Measurements from ENCODE around the gene IFT43.

IFT43 gene

GRCh38 chr14:76080025-76080424 is 94.5 kb downstream of the IFT43 start:
- H3K27me3 ChIP-seq (ENCODE audit: insufficient read depth, low read length) = no peaks in the 10 kb centered on the region
- no peaks in the 10 kb centered on the region for H3K4me1 ChIP-seq (ENCODE audit: control insufficient read depth, insufficient read depth, low read length, unreplicated experiment)
- H3K79me2 ChIP-seq (ENCODE audit: control insufficient read depth, insufficient read depth, low read length, unreplicated experiment) = no peaks in the 10 kb centered on the region
- no peaks in the 10 kb centered on the region for H3K36me3 ChIP-seq (ENCODE audit: insufficient read depth, low read length)
- no peak overlapping the region for H2AFZ ChIP-seq (ENCODE audit: low read length, unreplicated experiment)
- H3K27ac ChIP-seq (ENCODE audit: low read depth, low read length) = no peak overlapping the region
- no peak overlapping the region for H3K4me3 ChIP-seq (ENCODE audit: low read depth, low read length)

- Histone ChIP-seq H3K4me1 (ENCODE audit: control insufficient read depth, insufficient read depth, low read length, unreplicated experiment) (no peaks in the 10 kb centered on the region), H3K27ac (ENCODE audit: low read depth, low read length) (no peak overlapping the region), H3K79me2 (ENCODE audit: control insufficient read depth, insufficient read depth, low read length, unreplicated experiment) (no peaks in the 10 kb centered on the region), H3K36me3 (ENCODE audit: insufficient read depth, low read length) (no peaks in the 10 kb centered on the region), H3K4me3 (ENCODE audit: low read depth, low read length) (no peak overlapping the region), H3K27me3 (ENCODE audit: insufficient read depth, low read length) (no peaks in the 10 kb centered on the region), H2AFZ (ENCODE audit: low read length, unreplicated experiment) (no peak overlapping the region)
These were observed 94.9 kb downstream of the IFT43 start for GRCh38 chr14:76080471-76080870.

GRCh38 chr14:76081642-76082041 is 96.1 kb downstream of the IFT43 start:
- no peak overlapping the region for H2AFZ ChIP-seq (ENCODE audit: low read length, unreplicated experiment)
- no peaks in the 10 kb centered on the region for H3K36me3 ChIP-seq (ENCODE audit: insufficient read depth, low read length)
- no peaks in the 10 kb centered on the region for H3K27me3 ChIP-seq (ENCODE audit: insufficient read depth, low read length)
- H3K4me1 ChIP-seq (ENCODE audit: control insufficient read depth, insufficient read depth, low read length, unreplicated experiment) = no peaks in the 10 kb centered on the region
- H3K27ac ChIP-seq (ENCODE audit: low read depth, low read length) = no peak overlapping the region
- H3K4me3 ChIP-seq (ENCODE audit: low read depth, low read length) = no peak overlapping the region
- H3K79me2 ChIP-seq (ENCODE audit: control insufficient read depth, insufficient read depth, low read length, unreplicated experiment) = no peaks in the 10 kb centered on the region

- Histone ChIP-seq H3K4me1 (ENCODE audit: control insufficient read depth, insufficient read depth, low read length, unreplicated experiment) (no peaks in the 10 kb centered on the region), H2AFZ (ENCODE audit: low read length, unreplicated experiment) (no peak overlapping the region), H3K27me3 (ENCODE audit: insufficient read depth, low read length) (peaks cover 10% of the 10 kb centered on the region; the same call in 1 of the 2 replicates), H3K4me3 (ENCODE audit: low read depth, low read length) (no peak overlapping the region), H3K27ac (ENCODE audit: low read depth, low read length) (no peak overlapping the region), H3K36me3 (ENCODE audit: insufficient read depth, low read length) (no peaks in the 10 kb centered on the region), H3K79me2 (ENCODE audit: control insufficient read depth, insufficient read depth, low read length, unreplicated experiment) (no peaks in the 10 kb centered on the region)
These were observed 98.5 kb downstream of the IFT43 start for GRCh38 chr14:76083796-76084765.

- no peak overlapping the region for H3K27ac ChIP-seq (ENCODE audit: low read depth, low read length)
These were observed 99.8 kb downstream of the IFT43 start for GRCh38 chr14:76085358-76085757.

GRCh38 chr14:76086636-76087035 is 101.1 kb downstream of the IFT43 start:
- H2AFZ ChIP-seq (ENCODE audit: low read length, unreplicated experiment) = no peak overlapping the region
- no peaks in the 10 kb centered on the region for H3K4me1 ChIP-seq (ENCODE audit: control insufficient read depth, insufficient read depth, low read length, unreplicated experiment)
- no peak overlapping the region for H3K27ac ChIP-seq (ENCODE audit: low read depth, low read length)
- no peak overlapping the region for H3K4me3 ChIP-seq (ENCODE audit: low read depth, low read length)
- H3K79me2 ChIP-seq (ENCODE audit: control insufficient read depth, insufficient read depth, low read length, unreplicated experiment) = no peaks in the 10 kb centered on the region
- H3K36me3 ChIP-seq (ENCODE audit: insufficient read depth, low read length) = no peaks in the 10 kb centered on the region
- H3K27me3 ChIP-seq (ENCODE audit: insufficient read depth, low read length) = peaks cover 21% of the 10 kb centered on the region; the same call in 1 of the 2 replicates

More at GRCh38 chr14:76085358-76085757, 99.8 kb downstream of the IFT43 start:
- H3K4me1 ChIP-seq (ENCODE audit: control insufficient read depth, insufficient read depth, low read length, unreplicated experiment) = no peaks in the 10 kb centered on the region
- no peak overlapping the region for H3K4me3 ChIP-seq (ENCODE audit: low read depth, low read length)
- H3K79me2 ChIP-seq (ENCODE audit: control insufficient read depth, insufficient read depth, low read length, unreplicated experiment) = no peaks in the 10 kb centered on the region
- no peaks in the 10 kb centered on the region for H3K36me3 ChIP-seq (ENCODE audit: insufficient read depth, low read length)
- peaks cover 21% of the 10 kb centered on the region; the same call in 1 of the 2 replicates for H3K27me3 ChIP-seq (ENCODE audit: insufficient read depth, low read length)
- H2AFZ ChIP-seq (ENCODE audit: low read length, unreplicated experiment) = no peak overlapping the region

- H3K36me3 ChIP-seq (ENCODE audit: insufficient read depth, low read length) = no peaks in the 10 kb centered on the region
- H3K4me1 ChIP-seq (ENCODE audit: control insufficient read depth, insufficient read depth, low read length, unreplicated experiment) = no peaks in the 10 kb centered on the region
- no peak overlapping the region for H3K4me3 ChIP-seq (ENCODE audit: low read depth, low read length)
- H3K27ac ChIP-seq (ENCODE audit: low read depth, low read length) = no peak overlapping the region
- no peak overlapping the region for H2AFZ ChIP-seq (ENCODE audit: low read length, unreplicated experiment)
- peaks cover 26% of the 10 kb centered on the region; the same call in 1 of the 2 replicates for H3K27me3 ChIP-seq (ENCODE audit: insufficient read depth, low read length)
- H3K79me2 ChIP-seq (ENCODE audit: control insufficient read depth, insufficient read depth, low read length, unreplicated experiment) = no peaks in the 10 kb centered on the region
These were observed 102.8 kb downstream of the IFT43 start for GRCh38 chr14:76088326-76088725.

GRCh38 chr14:76088771-76089571 is 103.4 kb downstream of the IFT43 start:
- Histone ChIP-seq H3K27ac (ENCODE audit: low read depth, low read length) (no peak overlapping the region), H3K4me1 (ENCODE audit: control insufficient read depth, insufficient read depth, low read length, unreplicated experiment) (no peaks in the 10 kb centered on the region), H2AFZ (ENCODE audit: low read length, unreplicated experiment) (no peak overlapping the region), H3K27me3 (ENCODE audit: insufficient read depth, low read length) (peaks cover 26% of the 10 kb centered on the region; the same call in 1 of the 2 replicates), H3K36me3 (ENCODE audit: insufficient read depth, low read length) (no peaks in the 10 kb centered on the region), H3K4me3 (ENCODE audit: low read depth, low read length) (no peak overlapping the region), H3K79me2 (ENCODE audit: control insufficient read depth, insufficient read depth, low read length, unreplicated experiment) (no peaks in the 10 kb centered on the region)

- Histone ChIP-seq H3K27ac (ENCODE audit: low read depth, low read length) (no peak overlapping the region), H3K4me3 (ENCODE audit: low read depth, low read length) (no peak overlapping the region), H3K27me3 (ENCODE audit: insufficient read depth, low read length) (peaks cover 27% of the 10 kb centered on the region; the same call in 1 of the 2 replicates), H3K4me1 (ENCODE audit: control insufficient read depth, insufficient read depth, low read length, unreplicated experiment) (no peaks in the 10 kb centered on the region), H3K79me2 (ENCODE audit: control insufficient read depth, insufficient read depth, low read length, unreplicated experiment) (no peaks in the 10 kb centered on the region), H3K36me3 (ENCODE audit: insufficient read depth, low read length) (no peaks in the 10 kb centered on the region), H2AFZ (ENCODE audit: low read length, unreplicated experiment) (no peak overlapping the region)
These were observed 104.0 kb downstream of the IFT43 start for GRCh38 chr14:76089575-76089974.

GRCh38 chr14:76090616-76091391 is 105.2 kb downstream of the IFT43 start:
- no peaks in the 10 kb centered on the region for H3K36me3 ChIP-seq (ENCODE audit: insufficient read depth, low read length)
- H3K27ac ChIP-seq (ENCODE audit: low read depth, low read length) = no peak overlapping the region
- H3K27me3 ChIP-seq (ENCODE audit: insufficient read depth, low read length) = peaks cover 32% of the 10 kb centered on the region; the same call in 1 of the 2 replicates
- H3K4me1 ChIP-seq (ENCODE audit: control insufficient read depth, insufficient read depth, low read length, unreplicated experiment) = no peaks in the 10 kb centered on the region
- no peak overlapping the region for H3K4me3 ChIP-seq (ENCODE audit: low read depth, low read length)
- H2AFZ ChIP-seq (ENCODE audit: low read length, unreplicated experiment) = no peak overlapping the region
- no peaks in the 10 kb centered on the region for H3K79me2 ChIP-seq (ENCODE audit: control insufficient read depth, insufficient read depth, low read length, unreplicated experiment)
